Upper lobe of left lung (tissue), 6 donors: ENCODE results near the gene CXCL3. TPM values are rescaled to one million over a fixed set of nuclear protein-coding genes. Genes with fewer than 3 reads are reported as not detected.

Source experiments
- ATAC-seq, 2 donors: fragments of 200-7000 bp; cut with Tn5 transposase; one replicate each; pipeline ENCODE4 v1.9.1; 2022; ENCODE audit warnings: mild to moderate bottlenecking in 2 of 2, moderate library complexity in 2 of 2; ENCODE audit not compliant: low FRiP score in 2 of 2
- DNase-seq, 2 donors: peaks; one replicate each; pipeline ENCODE4 v3.0.0-alpha.2; 2019 to 2020
- H3K27ac ChIP-seq, 4 donors: fragments of 200-600 bp; sonication (generic); one replicate each; pipeline ENCODE4 v1.5.1; 2016 to 2019
- H3K27me3 ChIP-seq, 4 donors: fragments of 200-600 bp; sonication (generic); one replicate each; pipeline ENCODE4 v1.5.1; 2017 to 2019
- H3K36me3 ChIP-seq, 4 donors: fragments of 200-600 bp; sonication (generic); one replicate each; pipeline ENCODE4 v1.5.1; 2016 to 2019
- H3K4me1 ChIP-seq, 4 donors: fragments of 200-600 bp; sonication (generic); one replicate each; pipeline ENCODE4 v1.5.1; 2018 to 2019
- H3K4me3 ChIP-seq, 4 donors: fragments of 200-600 bp; sonication (generic); one replicate each; pipeline ENCODE4 v1.5.1; 2017 to 2019; ENCODE audit warnings: mild to moderate bottlenecking in 2 of 4, moderate library complexity in 1 of 4
- H3K9me3 ChIP-seq, 4 donors: fragments of 200-600 bp; sonication (generic); one replicate each; pipeline ENCODE4 v1.5.1; 2018 to 2019
- EP300 ChIP-seq, 4 donors: sonication (generic); formaldehyde crosslinking; IDR thresholded peaks; one replicate each; pipeline ENCODE4 v1.5.1; 2017; ENCODE audit warnings: antibody characterized with exemption in 4 of 4, control low read depth in 2 of 4
- POLR2A ChIP-seq, 4 donors: fragments of 450-650 bp; IDR thresholded peaks; one replicate each; pipeline ENCODE4 v1.5.1; 2016 to 2017; ENCODE audit warnings: antibody characterized with exemption in 4 of 4, mild to moderate bottlenecking in 2 of 4
- POLR2AphosphoS5 ChIP-seq, 2 donors: sonication (generic); formaldehyde crosslinking; IDR thresholded peaks; one replicate each; pipeline ENCODE4 v1.5.1; 2017; ENCODE audit warnings: antibody characterized with exemption in 2 of 2
- WGBS, 2 donors: methylation state at CpG; one replicate each; pipeline ENCODE4 v1.1.5; 2017 to 2018; 5-methylcytosine and 5-hydroxymethylcytosine counted together
- total RNA-seq, 6 donors: library from RNA; depleted of rRNA in 4 of 6; stranded (reverse); fragments of >200 nt in 4 of 6; gene quantifications; one replicate each; pipeline versions ENCODE4 v1.1.0 to v1.2.1, GENCODE V29; 2016 to 2021
- TF ChIP-seq, protein P1 (sequence below), 6 experiments: fragments of 450-650 bp in 4 of 6; fragments of 200-600 bp in 2 of 6; sonication (generic) in 2 of 6; IDR thresholded peaks; one replicate each; pipeline ENCODE4 v1.5.1; 2016 to 2019; ENCODE audit warnings: antibody characterized with exemption in 6 of 6
- donor health status: DM: no; HTN: no; CAD: no; lungs with moderate emphysema.
- donor health status: DM: no; HTN: yes; CAD: no; lungs with severe emphysema.

The CXCL3 gene
- total RNA-seq, 6 donors from 2014 or later, result 10.0 to 22.4 (median 16.4) TPM

- no peak for ATAC-seq
- TF ChIP-seq, protein P1, sequence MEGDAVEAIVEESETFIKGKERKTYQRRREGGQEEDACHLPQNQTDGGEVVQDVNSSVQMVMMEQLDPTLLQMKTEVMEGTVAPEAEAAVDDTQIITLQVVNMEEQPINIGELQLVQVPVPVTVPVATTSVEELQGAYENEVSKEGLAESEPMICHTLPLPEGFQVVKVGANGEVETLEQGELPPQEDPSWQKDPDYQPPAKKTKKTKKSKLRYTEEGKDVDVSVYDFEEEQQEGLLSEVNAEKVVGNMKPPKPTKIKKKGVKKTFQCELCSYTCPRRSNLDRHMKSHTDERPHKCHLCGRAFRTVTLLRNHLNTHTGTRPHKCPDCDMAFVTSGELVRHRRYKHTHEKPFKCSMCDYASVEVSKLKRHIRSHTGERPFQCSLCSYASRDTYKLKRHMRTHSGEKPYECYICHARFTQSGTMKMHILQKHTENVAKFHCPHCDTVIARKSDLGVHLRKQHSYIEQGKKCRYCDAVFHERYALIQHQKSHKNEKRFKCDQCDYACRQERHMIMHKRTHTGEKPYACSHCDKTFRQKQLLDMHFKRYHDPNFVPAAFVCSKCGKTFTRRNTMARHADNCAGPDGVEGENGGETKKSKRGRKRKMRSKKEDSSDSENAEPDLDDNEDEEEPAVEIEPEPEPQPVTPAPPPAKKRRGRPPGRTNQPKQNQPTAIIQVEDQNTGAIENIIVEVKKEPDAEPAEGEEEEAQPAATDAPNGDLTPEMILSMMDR (IDR thresholded peaks at IDR 0.05), result no peak
- TF ChIP-seq EP300 (IDR thresholded peaks at IDR 0.05) (no peak), POLR2A (IDR thresholded peaks at IDR 0.05) (no peak), POLR2AphosphoS5 (IDR thresholded peaks at IDR 0.05) (no peak)
- WGBS, 2 donors, result 91 to 92% methylated on average over 3 of the region's 3 CpGs
- Histone ChIP-seq H3K9me3 (no peaks in the 10 kb centered on the region), H3K36me3 (no peaks in the 10 kb centered on the region), H3K4me1 (peaks cover 0 to 5% (median 2%) of the 10 kb centered on the region in 4 donors), H3K27me3 (no peaks in the 10 kb centered on the region), H3K4me3 (no peak overlapping the region), H3K27ac (no peak overlapping the region)
- DNase-seq, result no peak
These were observed 23.2 kb downstream of the CXCL3 start for GRCh38 chr4:74015126-74015780.

- H3K27ac ChIP-seq, result no peak overlapping the region
- H3K36me3 ChIP-seq, result no peaks in the 10 kb centered on the region
- TF ChIP-seq POLR2AphosphoS5 (IDR thresholded peaks at IDR 0.05) (no peak), POLR2A (IDR thresholded peaks at IDR 0.05) (no peak), EP300 (IDR thresholded peaks at IDR 0.05) (no peak)
- TF ChIP-seq, protein P1 (IDR thresholded peaks at IDR 0.05), result no peak
- H3K9me3 ChIP-seq, result no peaks in the 10 kb centered on the region
- DNase-seq (no peak), ATAC-seq (no peak)
- no peaks in the 10 kb centered on the region for H3K27me3 ChIP-seq
- H3K4me3 ChIP-seq, result no peak overlapping the region
- H3K4me1 ChIP-seq, result peaks cover 0 to 5% (median 2%) of the 10 kb centered on the region in 4 donors
- WGBS, 2 donors, result 31 to 38% methylated on average over 1 of the region's 1 CpG
These were observed 24.2 kb downstream of the CXCL3 start for GRCh38 chr4:74014332-74014731.

DNA sequence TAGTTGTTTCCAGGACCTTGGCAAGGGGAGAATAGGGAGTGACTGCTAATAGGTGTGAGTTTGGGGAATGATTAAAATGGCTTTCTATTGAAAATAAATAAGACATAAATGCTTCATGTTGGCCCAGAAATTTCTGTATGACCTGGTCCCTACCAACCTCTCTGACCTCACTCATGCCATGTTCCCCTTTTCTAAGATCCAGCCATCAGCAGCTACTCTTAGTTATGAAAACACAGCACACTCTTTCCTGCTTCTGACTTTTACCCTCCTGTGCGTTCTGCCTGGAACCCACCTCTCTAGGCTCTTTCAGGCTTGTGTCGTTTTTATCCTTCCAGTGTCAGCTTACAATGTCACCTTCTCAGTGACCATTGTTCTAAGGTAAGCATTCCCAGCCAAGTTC, 25.2 kb downstream of the CXCL3 start:
- DNase-seq (no peak), ATAC-seq (no peak)
- Histone ChIP-seq H3K9me3 (no peaks in the 10 kb centered on the region), H3K27ac (no peak overlapping the region), H3K4me3 (no peak overlapping the region), H3K36me3 (no peaks in the 10 kb centered on the region), H3K27me3 (no peaks in the 10 kb centered on the region), H3K4me1 (peaks cover 0 to under 1% (median 0%) of the 10 kb centered on the region in 4 donors)
- TF ChIP-seq, protein P1 (IDR thresholded peaks at IDR 0.05), result no peak
- TF ChIP-seq POLR2A (IDR thresholded peaks at IDR 0.05), result no peak
- no peak for TF ChIP-seq EP300 (IDR thresholded peaks at IDR 0.05)
- no peak for TF ChIP-seq POLR2AphosphoS5 (IDR thresholded peaks at IDR 0.05)
- WGBS, 2 donors, result 53 to 63% methylated on average over 2 of the region's 2 CpGs

DNA sequence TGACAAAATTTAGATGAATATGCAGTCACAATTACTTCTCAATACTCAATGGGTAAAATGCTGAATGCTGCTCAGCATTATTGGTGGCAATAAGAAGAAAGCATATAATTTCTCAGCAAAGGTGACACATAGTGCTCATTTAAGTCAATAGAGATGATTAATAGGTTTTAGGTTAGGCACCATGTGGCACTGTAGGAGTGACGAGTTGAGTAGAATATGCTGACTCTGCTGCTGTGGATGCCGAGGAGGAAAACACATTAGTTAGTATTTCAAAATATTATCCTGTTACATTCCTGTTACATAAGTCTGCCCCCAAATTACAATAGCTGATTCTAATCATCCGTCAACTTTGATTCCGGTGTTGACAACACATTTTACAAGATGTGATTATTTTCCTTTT, 26.4 kb downstream of the CXCL3 start:
- Histone ChIP-seq H3K36me3 (no peaks in the 10 kb centered on the region), H3K4me3 (no peak overlapping the region), H3K9me3 (no peaks in the 10 kb centered on the region), H3K27me3 (no peaks in the 10 kb centered on the region), H3K4me1 (no peaks in the 10 kb centered on the region), H3K27ac (no peak overlapping the region)
- ATAC-seq, result peak in 1 of 2 donors; percentile 43
- no peak for TF ChIP-seq POLR2AphosphoS5 (IDR thresholded peaks at IDR 0.05)
- peak in 1 of 4 donors; percentile 57 for TF ChIP-seq EP300 (IDR thresholded peaks at IDR 0.05)
- DNase-seq, result no peak
- WGBS, 2 donors, result 47 to 52% methylated on average over 4 of the region's 4 CpGs

- H3K27ac ChIP-seq, result no peak overlapping the region
- TF ChIP-seq POLR2AphosphoS5 (IDR thresholded peaks at IDR 0.05) (peak in 1 of 2 donors; percentile 35), EP300 (IDR thresholded peaks at IDR 0.05) (peak in 1 of 4 donors; percentile 84)
- TF ChIP-seq, protein P1 (IDR thresholded peaks at IDR 0.05), result no peak
- no peaks in the 10 kb centered on the region for H3K9me3 ChIP-seq
- ATAC-seq (no peak), DNase-seq (no peak)
- H3K36me3 ChIP-seq, result no peaks in the 10 kb centered on the region
- H3K27me3 ChIP-seq, result no peaks in the 10 kb centered on the region
- H3K4me3 ChIP-seq, result no peak overlapping the region
- WGBS, 2 donors, result 83 to 86% methylated on average over 3 of the region's 3 CpGs
- H3K4me1 ChIP-seq, result peaks cover 0 to 3% (median 0%) of the 10 kb centered on the region in 4 donors
These were observed 29.2 kb downstream of the CXCL3 start for GRCh38 chr4:74009307-74009706.
